Activated CD8-positive, alpha-beta memory T cell treated with anti-CD3 and anti-CD28 coated beads, Interleukin-2, amount 50 U/mL, for 24 hours (primary cell): ENCODE measurements around the gene ITPRIPL2.

Source experiments
- DNase-seq: peaks from one replicate; pipeline ENCODE4 v3.0.0-alpha.2; 2020; ENCODE audit errors: extremely low read depth

The ITPRIPL2 gene

DNA sequence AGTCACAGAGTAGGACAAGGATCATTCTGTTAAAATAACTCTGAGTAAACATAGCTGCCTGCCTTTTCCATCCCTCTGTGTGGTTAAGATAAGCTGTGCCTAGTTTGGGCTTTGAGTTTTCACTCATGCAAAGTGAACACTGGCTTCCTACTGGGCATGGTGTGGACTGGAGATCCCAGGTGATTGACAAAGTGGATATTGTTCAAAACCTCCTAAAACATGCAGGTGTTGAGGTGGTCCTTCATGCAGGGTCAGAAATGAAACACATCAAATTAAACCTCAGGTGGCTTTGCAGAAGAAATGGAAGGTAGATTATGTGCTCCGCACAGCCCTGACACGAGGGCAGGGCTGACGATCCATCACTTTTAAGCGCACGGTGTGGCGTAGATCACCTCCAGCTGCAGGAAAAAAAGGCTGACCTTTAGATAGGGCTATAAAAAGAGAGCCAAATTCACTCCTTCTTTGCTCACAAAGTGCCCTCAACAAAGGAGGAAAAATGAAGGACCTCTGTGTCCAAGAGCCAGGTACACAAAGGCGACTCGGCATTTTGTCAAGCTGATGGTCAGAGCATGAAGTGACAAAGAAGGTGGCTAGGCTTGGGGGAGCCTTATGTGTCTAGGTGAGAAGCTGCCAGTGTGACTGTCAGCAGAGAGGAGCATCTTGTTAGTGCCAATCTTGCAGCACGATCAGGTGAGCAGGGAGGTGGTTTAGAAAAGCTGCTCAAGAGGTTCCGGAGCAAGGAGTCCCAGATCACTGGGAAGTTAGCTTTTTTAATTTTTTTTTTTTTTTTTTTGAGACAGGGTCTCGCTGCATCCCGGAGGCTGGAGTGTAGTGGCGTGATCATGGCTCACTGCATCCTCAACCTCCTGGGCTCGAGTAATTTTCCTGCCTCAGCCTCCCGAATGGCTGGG lies 19.9 kb upstream of the ITPRIPL2 start:
- no peak for DNase-seq

- DNase-seq, result no peak
Measured at GRCh38 chr16:19094542-19095365, 19.0 kb upstream of the ITPRIPL2 start.

DNA sequence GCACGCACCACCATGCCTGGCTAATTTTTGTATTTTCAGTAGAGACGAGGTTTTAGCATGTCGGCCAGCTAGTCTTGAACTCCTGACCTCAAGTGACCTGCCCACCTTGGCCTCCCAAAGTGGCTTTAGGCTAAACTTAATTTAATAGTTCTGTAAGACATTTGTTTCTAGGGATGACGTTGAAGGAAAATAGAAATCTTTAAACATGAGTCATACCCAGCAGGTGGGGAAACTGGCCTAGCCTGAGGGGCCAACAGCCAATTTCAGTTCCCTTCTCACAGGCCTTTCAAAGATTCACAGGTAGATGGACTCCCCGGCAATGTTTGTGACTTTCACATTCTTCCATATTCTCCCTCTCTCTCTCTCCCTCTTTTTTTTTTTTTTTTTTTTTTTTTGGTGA lies 18.1 kb upstream of the ITPRIPL2 start:
- DNase-seq, result no peak

DNA sequence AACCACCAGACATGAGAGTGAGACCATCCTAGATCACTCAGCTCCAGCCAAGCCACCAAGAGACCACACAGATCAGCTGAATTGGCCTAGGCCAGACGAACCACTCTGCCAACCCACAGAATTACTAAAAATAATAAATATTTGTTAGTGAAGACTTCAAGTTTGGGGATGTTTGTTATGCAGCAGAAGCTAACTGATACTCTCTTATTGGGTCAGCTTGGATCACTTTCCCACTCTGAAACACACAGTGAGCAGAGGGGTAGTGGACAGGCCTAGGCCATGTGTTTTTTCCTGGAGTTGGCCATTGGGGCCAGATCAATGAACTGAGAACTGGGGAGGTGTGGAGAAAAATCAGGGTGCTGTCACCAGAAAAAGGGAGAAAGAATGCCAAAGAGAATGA lies 15.6 kb upstream of the ITPRIPL2 start:
- no peak for DNase-seq

GRCh38 chr16:19102187-19102872 lies 11.4 kb upstream of the ITPRIPL2 start:
- no peak for DNase-seq

- no peak for DNase-seq
Measured at GRCh38 chr16:19104607-19105006, 9.2 kb upstream of the ITPRIPL2 start.

- no peak for DNase-seq
Measured at GRCh38 chr16:19105131-19105530, 8.6 kb upstream of the ITPRIPL2 start.

DNA sequence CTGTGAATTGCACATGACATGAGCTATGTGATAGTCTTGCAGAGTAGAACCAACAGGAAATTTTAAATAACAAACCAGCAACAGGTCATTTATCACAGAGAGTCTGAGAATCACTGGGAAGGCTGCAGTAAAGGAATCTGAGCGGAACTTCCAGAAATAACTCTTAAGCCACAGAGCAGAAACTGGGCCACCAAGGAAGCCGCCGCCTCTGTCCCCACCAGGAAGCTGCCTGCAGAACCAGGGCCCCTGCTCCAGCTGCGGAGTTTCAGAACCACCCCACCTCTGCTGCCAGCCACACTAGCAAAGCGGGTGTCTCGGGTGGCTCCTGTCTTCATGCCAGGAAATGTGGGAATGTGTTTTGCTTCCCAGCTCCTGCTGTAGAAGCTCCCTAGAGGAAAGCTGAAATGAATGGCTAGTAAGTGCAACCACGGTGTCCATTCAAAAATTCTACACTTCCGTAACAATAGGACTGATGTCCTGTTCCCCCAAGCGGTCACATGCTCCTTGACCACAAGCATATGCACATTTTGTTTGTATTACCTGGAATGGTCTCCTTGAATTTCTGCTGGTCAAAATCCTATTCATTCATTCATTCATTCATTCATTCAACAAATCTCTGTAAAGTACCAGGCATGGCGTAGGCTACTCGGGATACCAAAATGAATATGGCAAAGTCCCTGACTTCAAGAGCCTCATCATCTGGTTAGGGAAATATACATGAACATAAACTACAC lies 7.7 kb upstream of the ITPRIPL2 start:
- no peak for DNase-seq

GRCh38 chr16:19106625-19107020 lies 7.1 kb upstream of the ITPRIPL2 start:
- no peak for DNase-seq

GRCh38 chr16:19108409-19109287 lies 5.1 kb upstream of the ITPRIPL2 start:
- DNase-seq, result no peak

DNA sequence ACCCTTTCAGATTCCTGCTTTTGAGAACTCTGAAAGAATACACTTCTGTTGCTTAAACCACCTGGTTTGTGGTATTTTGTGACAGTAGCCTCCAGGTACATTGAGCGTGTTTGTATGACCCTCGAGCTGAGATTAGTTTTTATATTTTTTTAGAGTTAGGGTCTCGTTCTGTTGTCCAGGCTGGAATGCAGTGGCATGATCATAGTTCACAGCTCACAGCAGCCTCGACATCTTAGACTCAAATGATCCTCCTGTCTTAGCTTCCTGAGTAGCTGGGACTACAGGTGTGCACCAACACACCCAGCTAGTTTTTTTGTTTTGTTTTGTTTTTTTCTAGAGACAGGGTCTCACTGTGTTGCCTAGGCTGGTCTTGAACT lies 4.5 kb upstream of the ITPRIPL2 start:
- no peak for DNase-seq

DNA sequence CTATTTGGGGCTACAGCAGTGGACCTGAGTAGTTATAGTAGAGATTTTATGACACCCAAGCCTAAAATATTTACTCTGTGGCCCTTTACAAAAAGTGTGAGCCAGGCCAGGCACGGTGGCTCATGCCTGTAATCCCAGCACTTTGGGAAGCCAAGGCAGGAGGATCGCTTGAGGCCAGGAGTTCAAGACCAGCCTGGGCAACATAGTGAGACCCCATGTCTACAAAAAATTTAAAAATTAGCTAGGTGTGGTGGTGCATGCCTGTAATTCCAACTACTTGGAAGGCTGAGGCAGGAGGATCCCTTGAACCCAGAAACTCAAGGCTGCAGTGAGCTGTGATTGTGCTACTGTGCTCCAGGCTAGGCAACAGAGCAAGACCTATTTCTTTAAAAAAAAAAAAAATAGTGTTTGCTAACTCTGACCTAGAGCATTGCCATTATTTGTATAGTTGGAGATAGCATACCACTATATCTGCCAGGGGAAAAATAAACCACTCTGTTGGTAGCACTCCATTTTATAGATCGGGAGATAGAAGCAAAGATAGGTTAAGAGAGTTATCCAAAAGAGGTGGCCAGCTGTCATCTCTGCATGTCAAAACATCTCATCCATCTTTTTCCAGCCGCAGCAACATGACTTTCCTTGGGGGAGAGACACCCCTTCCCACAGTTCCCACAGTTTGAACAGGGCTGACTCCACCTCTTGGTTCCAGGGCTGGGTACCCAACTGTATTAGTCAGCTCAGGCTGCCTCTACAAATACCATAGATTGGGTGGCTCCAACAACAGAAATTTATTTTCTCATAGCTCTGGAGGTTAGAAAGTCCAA lies 3.0 kb upstream of the ITPRIPL2 start:
- no peak for DNase-seq

DNA sequence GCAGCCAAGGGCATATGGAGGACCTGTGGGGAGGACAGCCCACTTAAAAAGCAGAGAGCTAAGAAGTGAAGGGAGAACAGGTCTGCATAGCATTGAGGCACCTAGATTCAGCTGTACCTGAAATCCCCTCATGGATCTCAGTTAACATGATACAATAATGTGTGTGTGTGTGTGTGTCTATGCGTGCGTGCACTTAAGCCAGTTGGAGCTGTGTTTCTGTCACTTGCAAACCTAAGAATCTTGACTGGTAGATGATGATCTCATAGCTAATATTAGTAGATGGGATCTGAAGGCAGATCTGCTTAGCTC lies 1.7 kb upstream of the ITPRIPL2 start:
- no peak for DNase-seq

- DNase-seq, result no peak
Measured at GRCh38 chr16:19114359-19115147, 789 bp downstream of the ITPRIPL2 start.

DNA sequence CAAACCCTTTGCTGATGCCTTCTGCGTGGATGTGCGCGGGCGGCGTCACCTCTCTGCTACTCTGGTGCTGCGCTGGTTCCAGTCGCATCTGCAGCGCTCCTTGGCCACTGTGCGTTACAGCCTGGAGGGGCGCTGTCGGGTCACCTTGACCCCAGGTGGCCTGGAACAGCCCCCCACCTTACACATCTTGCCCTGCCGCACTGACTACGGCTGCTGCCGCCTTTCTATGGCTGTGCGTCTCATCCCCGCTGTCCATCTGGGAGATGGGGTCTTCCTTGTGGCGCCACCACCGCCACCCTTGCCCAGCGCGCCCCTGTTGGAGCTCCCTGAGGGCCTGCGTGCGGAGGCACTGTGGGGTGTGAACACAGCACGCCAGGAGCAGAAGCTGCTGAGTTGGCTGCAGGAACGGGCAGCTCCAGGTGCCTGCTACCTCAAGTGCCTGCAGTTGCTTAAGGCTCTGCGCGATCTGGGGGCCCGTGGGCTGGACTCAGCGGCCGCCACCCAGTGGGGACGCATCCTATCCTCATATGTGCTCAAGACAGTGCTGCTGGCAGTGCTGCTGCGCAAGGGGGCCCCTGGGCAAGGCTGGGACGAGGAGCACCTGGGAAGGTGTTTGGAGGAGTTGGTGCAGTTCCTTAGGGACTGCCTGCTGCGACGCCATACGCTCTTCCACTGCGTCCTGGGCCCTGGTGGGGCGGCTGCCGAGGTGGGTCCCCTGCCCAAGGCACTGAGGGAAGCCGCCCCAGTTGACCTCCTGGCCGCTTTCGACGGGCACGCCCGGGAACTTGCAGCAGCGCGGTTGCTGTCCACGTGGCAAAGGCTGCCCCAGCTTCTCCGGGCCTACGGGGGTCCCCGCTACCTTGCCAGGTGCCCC lies 1.6 kb downstream of the ITPRIPL2 start:
- no peak for DNase-seq

GRCh38 chr16:19116711-19117449 lies 3.1 kb downstream of the ITPRIPL2 start:
- no peak for DNase-seq

GRCh38 chr16:19118938-19119431 lies 5.2 kb downstream of the ITPRIPL2 start:
- DNase-seq, result no peak
